Neural crest cell (in vitro differentiated cells): ENCODE data around the gene GABPB1. TPM values are rescaled to one million over a fixed set of nuclear protein-coding genes. Genes with fewer than 3 reads are reported as not detected.

Experiments
- DNase-seq: peaks from one replicate; pipeline ENCODE4 v3.0.0; 2021; ENCODE audit warnings: low read depth, mixed read lengths, low spot score
- H3K27ac Mint-ChIP-seq: one replicate; pipeline ENCODE4 v1.8.0; 2021; ENCODE audit warnings: mild to moderate bottlenecking, mixed read lengths; ENCODE audit not compliant: unreplicated experiment
- H3K27me3 Mint-ChIP-seq: 2 replicates; pipeline ENCODE4 v1.8.0; 2021; ENCODE audit warnings: low read depth, mild to moderate bottlenecking, mixed read lengths
- H3K36me3 Mint-ChIP-seq: 2 replicates; pipeline ENCODE4 v1.8.0; 2021; ENCODE audit warnings: low read depth, mild to moderate bottlenecking, mixed read lengths
- H3K4me1 Mint-ChIP-seq: 2 replicates; pipeline ENCODE4 v1.8.0; 2021; ENCODE audit warnings: mixed read lengths
- H3K4me3 Mint-ChIP-seq: one replicate; pipeline ENCODE4 v1.8.0; 2021; ENCODE audit warnings: mild to moderate bottlenecking, mixed read lengths
- H3K9me3 Mint-ChIP-seq: 2 replicates; pipeline ENCODE4 v1.8.0; 2021; ENCODE audit warnings: mixed read lengths
- CTCF ChIP-seq: fragments of 200-600 bp; sonication (generic); conservative IDR thresholded peaks from 2 replicates; pipeline ENCODE4 v1.5.0; 2021; ENCODE audit warnings: antibody characterized with exemption, mild to moderate bottlenecking
- total RNA-seq: library from RNA; stranded (reverse); gene quantifications from 2 replicates; pipeline ENCODE4 v1.2.1, GENCODE V29; 2021

The GABPB1 gene
- total RNA-seq, 1 donor from 2014 or later: 37.8 TPM

GRCh38 chr15:50340416-50340815 is 14.6 kb downstream of the GABPB1 start:
- DNase-seq: no peak
- TF ChIP-seq CTCF: no peak
- Mint-ChIP-seq H3K4me3 (no peak overlapping the region), H3K27ac (no peak overlapping the region), H3K36me3 (no peaks in the 10 kb centered on the region), H3K27me3 (no peaks in the 10 kb centered on the region), H3K9me3 (no peaks in the 10 kb centered on the region), H3K4me1 (no peaks in the 10 kb centered on the region)

GRCh38 chr15:50339717-50340116 is 15.3 kb downstream of the GABPB1 start:
- Mint-ChIP-seq H3K4me1 (no peaks in the 10 kb centered on the region), H3K9me3 (no peaks in the 10 kb centered on the region), H3K36me3 (no peaks in the 10 kb centered on the region), H3K27me3 (no peaks in the 10 kb centered on the region), H3K27ac (no peak overlapping the region), H3K4me3 (no peak overlapping the region)
- DNase-seq: no peak
- TF ChIP-seq CTCF: no peak

GRCh38 chr15:50335251-50335650 is 19.7 kb downstream of the GABPB1 start:
- no peak for TF ChIP-seq CTCF
- Mint-ChIP-seq H3K4me1 (no peaks in the 10 kb centered on the region), H3K27ac (no peak overlapping the region), H3K9me3 (no peaks in the 10 kb centered on the region), H3K36me3 (no peaks in the 10 kb centered on the region), H3K27me3 (no peaks in the 10 kb centered on the region), H3K4me3 (no peak overlapping the region)
- DNase-seq: no peak

GRCh38 chr15:50333229-50333628 is 21.8 kb downstream of the GABPB1 start:
- Mint-ChIP-seq H3K9me3 (no peaks in the 10 kb centered on the region), H3K36me3 (no peaks in the 10 kb centered on the region), H3K4me3 (no peak overlapping the region), H3K27me3 (no peaks in the 10 kb centered on the region), H3K27ac (no peak overlapping the region), H3K4me1 (no peaks in the 10 kb centered on the region)
- no peak for DNase-seq
- no peak for TF ChIP-seq CTCF

- Mint-ChIP-seq H3K27me3 (no peaks in the 10 kb centered on the region), H3K36me3 (no peaks in the 10 kb centered on the region), H3K9me3 (no peaks in the 10 kb centered on the region), H3K4me3 (no peak overlapping the region), H3K4me1 (no peaks in the 10 kb centered on the region), H3K27ac (no peak overlapping the region)
- no peak for TF ChIP-seq CTCF
- no peak for DNase-seq
These were observed 24.1 kb downstream of the GABPB1 start for GRCh38 chr15:50330921-50331320.

- H3K4me3 Mint-ChIP-seq: no peak overlapping the region
- no peaks in the 10 kb centered on the region for H3K9me3 Mint-ChIP-seq
- no peak for DNase-seq
- no peaks in the 10 kb centered on the region for H3K36me3 Mint-ChIP-seq
- no peaks in the 10 kb centered on the region for H3K27me3 Mint-ChIP-seq
- H3K27ac Mint-ChIP-seq: no peak overlapping the region
- no peak for TF ChIP-seq CTCF
- H3K4me1 Mint-ChIP-seq: no peaks in the 10 kb centered on the region
These were observed 26.9 kb downstream of the GABPB1 start for GRCh38 chr15:50328116-50328515.
